Tibial artery (tissue), 4 donors: ENCODE results near the gene ARL15.
"Not testable (repeated sequence)": the region's sequence is repeated elsewhere in the genome, so short reads cannot be mapped to it uniquely, and the experiment has no call there.

Experiments used
- DNase-seq, 2 donors: peaks; one replicate each; pipeline ENCODE4 v3.0.0-alpha.2; 2019
- H3K27ac ChIP-seq, 2 donors: fragments of 200-600 bp; sonication (generic) in 1 of 2; 1 replicate in 1 of 2; 2 replicates in 1 of 2; pipeline ENCODE4 v1.5.1; 2018 to 2019; ENCODE audit warnings: mild to moderate bottlenecking in 1 of 2
- H3K27me3 ChIP-seq, 2 donors: fragments of 200-600 bp; sonication (generic) in 1 of 2; one replicate each; pipeline versions ENCODE4 v1.5.1 to v1.6.0; 2016 to 2019
- H3K36me3 ChIP-seq, 3 donors: fragments of 200-600 bp; sonication (generic) in 2 of 3; one replicate each; pipeline ENCODE4 v1.5.1; 2016 to 2019; ENCODE audit warnings: mild to moderate bottlenecking in 2 of 3
- H3K4me1 ChIP-seq, 4 donors: fragments of 200-600 bp; sonication (generic) in 2 of 4; 1 replicate in 3 of 4; 2 replicates in 1 of 4; pipeline ENCODE4 v1.5.1; 2016 to 2019
- H3K4me3 ChIP-seq, 2 donors: fragments of 200-600 bp; sonication (generic) in 1 of 2; 1 replicate in 1 of 2; 2 replicates in 1 of 2; pipeline ENCODE4 v1.5.1; 2018 to 2019; ENCODE audit warnings: mild to moderate bottlenecking in 2 of 2
- H3K9me3 ChIP-seq, 3 donors: fragments of 200-600 bp; sonication (generic) in 1 of 3; one replicate each; pipeline ENCODE4 v1.5.1; 2016 to 2019
- intact Hi-C: fragments of 100-400 bp; cut with DNase I; formaldehyde crosslinking; loops from one replicate; pipeline ENCODE4 v1.15.0; 2023; ENCODE audit warnings: low total_unique reads
- TF ChIP-seq, protein P1 (sequence below), 2 experiments: fragments of 200-600 bp in 1 of 2; fragments of 450-650 bp in 1 of 2; IDR thresholded peaks; one replicate each; pipeline ENCODE4 v1.5.1; 2017 to 2019; ENCODE audit warnings: antibody characterized with exemption in 2 of 2, mild to moderate bottlenecking in 1 of 2, moderate library complexity in 1 of 2

The ARL15 gene

DNA sequence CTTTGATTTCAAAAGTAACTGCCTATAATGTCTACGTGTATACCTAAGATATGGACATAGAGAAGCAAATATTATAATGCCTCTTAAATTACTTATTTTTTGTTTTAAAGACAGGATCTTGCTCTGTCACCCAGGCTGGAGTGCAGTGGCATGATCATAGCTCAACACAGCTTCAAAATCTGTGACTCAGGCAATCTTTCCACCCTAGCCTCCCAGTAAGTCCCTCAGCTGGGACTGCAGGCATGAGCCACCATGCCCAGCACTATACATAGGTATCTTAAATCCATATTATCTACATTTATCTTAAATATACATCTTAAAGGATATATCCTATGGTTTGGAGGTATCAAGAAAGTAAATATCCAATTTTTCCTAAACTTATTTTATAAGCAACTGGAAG, 261.2 kb downstream of the ARL15 start:
- peaks cover 0 to 9% (median 2%) of the 10 kb centered on the region in 4 donors for H3K4me1 ChIP-seq
- H3K27ac ChIP-seq = no peak overlapping the region
- no peaks in the 10 kb centered on the region for H3K36me3 ChIP-seq
- H3K4me3 ChIP-seq = no peak overlapping the region
- no peak for DNase-seq
- TF ChIP-seq, protein P1, sequence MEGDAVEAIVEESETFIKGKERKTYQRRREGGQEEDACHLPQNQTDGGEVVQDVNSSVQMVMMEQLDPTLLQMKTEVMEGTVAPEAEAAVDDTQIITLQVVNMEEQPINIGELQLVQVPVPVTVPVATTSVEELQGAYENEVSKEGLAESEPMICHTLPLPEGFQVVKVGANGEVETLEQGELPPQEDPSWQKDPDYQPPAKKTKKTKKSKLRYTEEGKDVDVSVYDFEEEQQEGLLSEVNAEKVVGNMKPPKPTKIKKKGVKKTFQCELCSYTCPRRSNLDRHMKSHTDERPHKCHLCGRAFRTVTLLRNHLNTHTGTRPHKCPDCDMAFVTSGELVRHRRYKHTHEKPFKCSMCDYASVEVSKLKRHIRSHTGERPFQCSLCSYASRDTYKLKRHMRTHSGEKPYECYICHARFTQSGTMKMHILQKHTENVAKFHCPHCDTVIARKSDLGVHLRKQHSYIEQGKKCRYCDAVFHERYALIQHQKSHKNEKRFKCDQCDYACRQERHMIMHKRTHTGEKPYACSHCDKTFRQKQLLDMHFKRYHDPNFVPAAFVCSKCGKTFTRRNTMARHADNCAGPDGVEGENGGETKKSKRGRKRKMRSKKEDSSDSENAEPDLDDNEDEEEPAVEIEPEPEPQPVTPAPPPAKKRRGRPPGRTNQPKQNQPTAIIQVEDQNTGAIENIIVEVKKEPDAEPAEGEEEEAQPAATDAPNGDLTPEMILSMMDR (IDR thresholded peaks at IDR 0.05) = no peak
- no peaks in the 10 kb centered on the region for H3K27me3 ChIP-seq
- intact Hi-C loops = no loop called here
- H3K9me3 ChIP-seq = no peaks in the 10 kb centered on the region

DNA sequence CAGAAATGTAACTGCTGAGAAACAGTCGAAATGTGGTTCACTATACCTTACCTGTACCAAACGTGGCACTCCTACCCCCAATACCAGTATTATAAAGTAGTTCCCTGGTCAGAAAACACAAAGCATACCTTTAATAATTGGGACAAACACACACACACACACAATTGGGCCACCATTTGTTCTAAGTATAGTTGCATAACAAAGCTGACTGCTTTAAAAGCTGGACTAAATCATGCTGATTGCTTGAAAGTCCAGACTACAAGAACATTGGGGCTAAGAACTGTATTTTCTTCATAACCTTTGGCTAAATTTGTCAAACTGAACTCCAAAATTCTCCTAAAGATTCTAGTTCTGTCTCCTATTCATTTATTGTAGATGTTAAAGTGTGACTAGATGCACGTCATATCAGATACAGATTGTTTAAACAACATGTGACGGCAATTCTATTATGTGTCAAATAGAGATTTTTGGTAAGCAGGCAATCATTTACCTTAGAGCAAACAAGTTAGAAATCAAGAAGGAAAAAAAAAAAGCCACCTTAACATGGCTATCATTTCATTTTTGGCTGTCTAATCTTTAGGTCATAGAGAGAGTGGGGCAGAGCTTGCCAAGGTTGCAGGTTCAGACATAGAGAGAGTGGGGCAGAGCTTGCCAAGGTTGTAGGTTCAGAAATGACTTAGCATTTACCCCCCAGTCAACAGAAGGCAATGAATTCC, 265.1 kb downstream of the ARL15 start:
- Histone ChIP-seq H3K4me3 (no peak overlapping the region), H3K36me3 (no peaks in the 10 kb centered on the region), H3K9me3 (no peaks in the 10 kb centered on the region), H3K27ac (no peak overlapping the region), H3K27me3 (no peaks in the 10 kb centered on the region), H3K4me1 (peaks cover 0 to 7% (median 2%) of the 10 kb centered on the region in 4 donors)
- intact Hi-C loops = no loop called here
- TF ChIP-seq, protein P1 (IDR thresholded peaks at IDR 0.05) = no peak
- no peak for DNase-seq

DNA sequence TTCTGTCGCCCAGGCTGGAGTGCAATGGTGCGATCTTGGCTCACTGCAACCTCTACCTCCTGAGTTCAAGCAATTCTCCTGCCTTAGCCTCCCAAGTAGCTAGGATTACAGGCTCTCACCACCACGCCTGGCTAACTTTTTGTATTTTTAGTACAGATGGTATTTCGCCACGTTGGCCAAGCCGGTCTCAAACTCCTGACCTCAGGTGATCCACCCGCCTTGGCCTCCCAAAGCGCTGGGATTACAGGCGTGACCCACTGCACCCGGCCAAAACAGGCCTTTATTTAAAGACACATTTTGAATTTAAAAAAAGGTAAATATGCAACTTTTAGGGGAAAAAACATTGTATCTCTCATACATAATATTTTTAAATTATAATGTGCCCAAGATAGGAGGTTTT, 266.1 kb downstream of the ARL15 start:
- H3K4me1 ChIP-seq, DNase-seq, intact Hi-C loops, H3K36me3 ChIP-seq, H3K27ac ChIP-seq, H3K9me3 ChIP-seq, H3K27me3 ChIP-seq, H3K4me3 ChIP-seq: not testable (repeated sequence)

DNA sequence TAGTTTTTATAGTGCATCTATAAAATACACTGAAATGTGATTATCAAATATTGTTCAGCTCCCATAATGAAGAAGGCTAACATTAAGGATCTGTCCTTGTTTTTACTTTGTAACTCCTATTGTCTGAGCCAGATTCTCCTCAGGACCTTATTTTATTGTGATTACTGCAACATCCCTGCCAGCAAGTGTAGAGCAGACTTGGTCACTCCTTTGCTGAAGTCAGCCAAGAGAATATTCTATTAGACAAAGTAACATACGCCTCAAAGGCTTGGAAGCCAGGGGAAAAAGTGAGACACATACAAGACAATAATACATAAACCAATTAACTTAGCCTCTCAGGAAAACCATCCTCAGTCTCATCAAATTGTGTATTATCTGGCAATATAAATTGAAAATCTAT, 269.6 kb downstream of the ARL15 start:
- H3K36me3 ChIP-seq = no peaks in the 10 kb centered on the region
- no peaks in the 10 kb centered on the region for H3K4me1 ChIP-seq
- H3K4me3 ChIP-seq = no peak overlapping the region
- H3K27me3 ChIP-seq = no peaks in the 10 kb centered on the region
- H3K9me3 ChIP-seq = no peaks in the 10 kb centered on the region
- no peak for DNase-seq
- TF ChIP-seq, protein P1 (IDR thresholded peaks at IDR 0.05) = no peak
- intact Hi-C loops = no loop called here
- H3K27ac ChIP-seq = no peak overlapping the region

DNA sequence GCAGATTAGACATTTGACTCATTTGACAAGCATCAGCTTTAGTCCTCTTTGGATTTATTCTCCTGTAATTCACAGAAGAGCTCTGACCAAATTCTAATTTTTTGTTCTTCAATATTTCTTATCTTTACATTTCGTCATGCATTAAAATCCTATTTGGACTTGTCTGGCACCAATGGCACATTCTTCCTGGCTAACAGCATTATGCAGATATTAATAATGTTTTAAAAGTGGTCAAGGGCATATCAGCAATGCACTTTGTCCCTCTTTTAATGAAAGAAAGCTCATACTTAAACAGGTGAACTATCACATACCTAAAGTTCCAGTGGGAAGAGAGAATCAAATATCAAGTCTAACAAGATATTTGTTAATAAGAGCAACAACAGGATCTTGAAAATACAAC, 270.4 kb downstream of the ARL15 start:
- no peaks in the 10 kb centered on the region for H3K4me1 ChIP-seq
- no peak overlapping the region for H3K27ac ChIP-seq
- H3K9me3 ChIP-seq = no peaks in the 10 kb centered on the region
- TF ChIP-seq, protein P1 (IDR thresholded peaks at IDR 0.05) = no peak
- H3K27me3 ChIP-seq = no peaks in the 10 kb centered on the region
- H3K4me3 ChIP-seq = no peak overlapping the region
- intact Hi-C loops = no loop called here
- H3K36me3 ChIP-seq = no peaks in the 10 kb centered on the region
- DNase-seq = no peak

DNA sequence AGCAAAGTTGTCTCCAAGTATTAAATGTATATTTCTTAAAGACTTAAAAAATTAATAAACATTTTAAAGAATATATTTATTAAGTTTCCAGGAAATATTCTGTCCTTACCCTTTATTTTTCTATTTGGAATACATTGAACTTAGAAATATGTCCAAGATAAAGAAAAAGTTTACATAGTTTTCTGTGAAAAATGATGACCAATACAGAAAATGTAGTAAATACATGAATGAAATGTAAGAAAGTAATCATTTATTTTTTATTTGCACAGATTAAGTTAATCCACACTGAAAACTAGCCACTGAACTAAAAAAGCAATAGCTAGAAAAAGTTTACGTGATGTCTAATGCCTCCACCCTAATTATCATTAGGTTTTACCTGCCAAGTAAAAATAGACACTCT, 273.2 kb downstream of the ARL15 start:
- Histone ChIP-seq H3K27ac (no peak overlapping the region), H3K36me3 (no peaks in the 10 kb centered on the region), H3K4me3 (no peak overlapping the region), H3K27me3 (no peaks in the 10 kb centered on the region), H3K9me3 (no peaks in the 10 kb centered on the region), H3K4me1 (no peaks in the 10 kb centered on the region)
- no peak for DNase-seq
- intact Hi-C loops = no loop called here
- TF ChIP-seq, protein P1 (IDR thresholded peaks at IDR 0.05) = no peak
